SK-N-SH treated with all-trans-retinoic acid at 6 μM for 48 hours (cell line): ENCODE data around the gene BUB1B.
"Not testable (repeated sequence)": the region's sequence is repeated elsewhere in the genome, so short reads cannot be mapped to it uniquely, and the experiment has no call there.

Source experiments
- ATAC-seq: fragments of 200-7000 bp; cut with Tn5 transposase; 3 replicates; pipeline ENCODE4 v1.9.1; 2020; ENCODE audit warnings: mild to moderate bottlenecking, moderate library complexity
- ARNTL ChIP-seq: fragments of 450-650 bp; formaldehyde crosslinking; IDR thresholded peaks from 2 replicates; pipeline ENCODE4 v1.5.0; 2020; ENCODE audit warnings: low read depth, mild to moderate bottlenecking, moderate library complexity, borderline replicate concordance
- CSDC2 ChIP-seq: fragments of 250-450 bp; sonication (Bioruptor Pico); IDR thresholded peaks from 2 replicates; pipeline ENCODE4 v1.5.0; 2020; ENCODE audit warnings: mild to moderate bottlenecking, moderate library complexity
- GLIS3 ChIP-seq: fragments of 250-450 bp; sonication (Bioruptor Pico); IDR thresholded peaks from 2 replicates; pipeline ENCODE4 v1.5.0; 2020; ENCODE audit warnings: mild to moderate bottlenecking, moderate library complexity
- ISL1 ChIP-seq: fragments of 250-450 bp; sonication (Bioruptor Pico); IDR thresholded peaks from 2 replicates; pipeline ENCODE4 v2.1.2; 2022; ENCODE audit warnings: mild to moderate bottlenecking, moderate library complexity
- OSR1 ChIP-seq: fragments of 250-450 bp; sonication (Bioruptor Pico); IDR thresholded peaks from 2 replicates; pipeline ENCODE4 v1.8.0; 2022; ENCODE audit warnings: moderate library complexity, mild to moderate bottlenecking, inconsistent platforms
- PPARA ChIP-seq: fragments of 250-450 bp; sonication (Bioruptor Pico); IDR thresholded peaks from 2 replicates; pipeline ENCODE4 v1.5.0; 2020; ENCODE audit warnings: mild to moderate bottlenecking, borderline replicate concordance
- ZFP3 ChIP-seq: fragments of 250-450 bp; sonication (Bioruptor Pico); IDR thresholded peaks from 2 replicates; pipeline ENCODE4 v1.5.0; 2020; ENCODE audit warnings: mild to moderate bottlenecking, moderate library complexity
- ZFP30 ChIP-seq: fragments of 450-650 bp; formaldehyde crosslinking; IDR thresholded peaks from 2 replicates; pipeline ENCODE4 v1.5.0; 2022; ENCODE audit warnings: mild to moderate bottlenecking, moderate library complexity
- ZNF565 ChIP-seq: fragments of 450-650 bp; formaldehyde crosslinking; conservative IDR thresholded peaks from 2 replicates; pipeline ENCODE4 v1.5.0; 2020; ENCODE audit warnings: low read depth, mild to moderate bottlenecking, moderate library complexity
- ZNF8 ChIP-seq: fragments of 450-650 bp; formaldehyde crosslinking; IDR thresholded peaks from 2 replicates; pipeline ENCODE4 v1.5.0; 2020; ENCODE audit warnings: mild to moderate bottlenecking, moderate library complexity
- TF ChIP-seq, protein P1 (sequence below): fragments of 250-450 bp; sonication (Bioruptor Pico); IDR thresholded peaks from 2 replicates; pipeline ENCODE4 v1.5.0; 2020; ENCODE audit warnings: mild to moderate bottlenecking, moderate library complexity
- TF ChIP-seq, protein P2 (sequence below): fragments of 250-450 bp; sonication (Bioruptor Pico); IDR thresholded peaks from 2 replicates; pipeline ENCODE4 v1.8.0; 2020; ENCODE audit warnings: mild to moderate bottlenecking, moderate library complexity, borderline replicate concordance
- TF ChIP-seq, protein P3 (sequence below): fragments of 250-450 bp; sonication (Bioruptor Pico); IDR thresholded peaks from 2 replicates; pipeline ENCODE4 v1.5.1; 2021; ENCODE audit warnings: mild to moderate bottlenecking, moderate library complexity

Gene BUB1B, protein sequence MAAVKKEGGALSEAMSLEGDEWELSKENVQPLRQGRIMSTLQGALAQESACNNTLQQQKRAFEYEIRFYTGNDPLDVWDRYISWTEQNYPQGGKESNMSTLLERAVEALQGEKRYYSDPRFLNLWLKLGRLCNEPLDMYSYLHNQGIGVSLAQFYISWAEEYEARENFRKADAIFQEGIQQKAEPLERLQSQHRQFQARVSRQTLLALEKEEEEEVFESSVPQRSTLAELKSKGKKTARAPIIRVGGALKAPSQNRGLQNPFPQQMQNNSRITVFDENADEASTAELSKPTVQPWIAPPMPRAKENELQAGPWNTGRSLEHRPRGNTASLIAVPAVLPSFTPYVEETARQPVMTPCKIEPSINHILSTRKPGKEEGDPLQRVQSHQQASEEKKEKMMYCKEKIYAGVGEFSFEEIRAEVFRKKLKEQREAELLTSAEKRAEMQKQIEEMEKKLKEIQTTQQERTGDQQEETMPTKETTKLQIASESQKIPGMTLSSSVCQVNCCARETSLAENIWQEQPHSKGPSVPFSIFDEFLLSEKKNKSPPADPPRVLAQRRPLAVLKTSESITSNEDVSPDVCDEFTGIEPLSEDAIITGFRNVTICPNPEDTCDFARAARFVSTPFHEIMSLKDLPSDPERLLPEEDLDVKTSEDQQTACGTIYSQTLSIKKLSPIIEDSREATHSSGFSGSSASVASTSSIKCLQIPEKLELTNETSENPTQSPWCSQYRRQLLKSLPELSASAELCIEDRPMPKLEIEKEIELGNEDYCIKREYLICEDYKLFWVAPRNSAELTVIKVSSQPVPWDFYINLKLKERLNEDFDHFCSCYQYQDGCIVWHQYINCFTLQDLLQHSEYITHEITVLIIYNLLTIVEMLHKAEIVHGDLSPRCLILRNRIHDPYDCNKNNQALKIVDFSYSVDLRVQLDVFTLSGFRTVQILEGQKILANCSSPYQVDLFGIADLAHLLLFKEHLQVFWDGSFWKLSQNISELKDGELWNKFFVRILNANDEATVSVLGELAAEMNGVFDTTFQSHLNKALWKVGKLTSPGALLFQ

DNA sequence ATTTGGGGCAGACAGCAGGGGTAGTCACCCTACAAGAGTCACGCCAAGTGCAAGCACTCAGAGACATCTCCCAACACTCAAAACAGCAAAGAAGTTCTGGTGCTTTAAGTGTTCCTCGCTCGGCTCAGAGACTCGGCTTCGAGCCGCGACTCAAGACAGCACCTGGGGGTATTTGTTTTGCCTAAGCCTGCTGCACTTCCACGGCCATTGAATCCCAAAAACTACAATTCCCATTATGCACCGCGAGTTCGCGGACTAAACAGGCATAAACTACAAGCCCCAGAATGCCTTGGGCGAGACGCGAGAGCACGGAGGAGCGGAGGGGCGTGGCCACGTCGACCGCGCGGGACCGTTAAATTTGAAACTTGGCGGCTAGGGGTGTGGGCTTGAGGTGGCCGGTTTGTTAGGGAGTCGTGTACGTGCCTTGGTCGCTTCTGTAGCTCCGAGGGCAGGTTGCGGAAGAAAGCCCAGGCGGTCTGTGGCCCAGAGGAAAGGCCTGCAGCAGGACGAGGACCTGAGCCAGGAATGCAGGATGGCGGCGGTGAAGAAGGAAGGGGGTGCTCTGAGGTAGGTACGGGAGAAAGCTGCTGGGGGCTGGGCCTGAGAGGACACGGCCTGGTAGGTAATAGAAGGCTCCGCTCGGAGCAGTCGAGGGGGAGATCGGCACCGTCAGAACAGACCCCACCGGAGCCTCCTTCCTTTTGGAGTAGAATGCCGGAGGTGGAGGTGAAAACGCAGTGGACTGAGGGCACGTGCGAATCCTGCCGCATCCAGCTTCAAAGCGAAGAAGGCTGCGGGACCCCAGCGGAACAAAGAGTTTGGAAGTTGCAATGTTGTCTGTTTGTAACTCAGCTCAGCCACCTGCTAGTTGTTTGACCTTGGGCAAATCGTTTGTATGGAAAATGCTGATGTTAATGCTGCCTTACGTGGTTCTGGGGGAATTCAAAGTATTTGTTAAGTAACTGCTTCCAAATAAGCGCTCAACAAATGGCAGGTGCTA lies at the start of gene BUB1B:
Gene BUB1B (plus strand): TSS at position 381 of the 1,000 bp plus-strand sequence. CDS start 152 bp downstream, at position 533.
- ATAC-seq = peak; percentile 96
- TF ChIP-seq, protein P1, sequence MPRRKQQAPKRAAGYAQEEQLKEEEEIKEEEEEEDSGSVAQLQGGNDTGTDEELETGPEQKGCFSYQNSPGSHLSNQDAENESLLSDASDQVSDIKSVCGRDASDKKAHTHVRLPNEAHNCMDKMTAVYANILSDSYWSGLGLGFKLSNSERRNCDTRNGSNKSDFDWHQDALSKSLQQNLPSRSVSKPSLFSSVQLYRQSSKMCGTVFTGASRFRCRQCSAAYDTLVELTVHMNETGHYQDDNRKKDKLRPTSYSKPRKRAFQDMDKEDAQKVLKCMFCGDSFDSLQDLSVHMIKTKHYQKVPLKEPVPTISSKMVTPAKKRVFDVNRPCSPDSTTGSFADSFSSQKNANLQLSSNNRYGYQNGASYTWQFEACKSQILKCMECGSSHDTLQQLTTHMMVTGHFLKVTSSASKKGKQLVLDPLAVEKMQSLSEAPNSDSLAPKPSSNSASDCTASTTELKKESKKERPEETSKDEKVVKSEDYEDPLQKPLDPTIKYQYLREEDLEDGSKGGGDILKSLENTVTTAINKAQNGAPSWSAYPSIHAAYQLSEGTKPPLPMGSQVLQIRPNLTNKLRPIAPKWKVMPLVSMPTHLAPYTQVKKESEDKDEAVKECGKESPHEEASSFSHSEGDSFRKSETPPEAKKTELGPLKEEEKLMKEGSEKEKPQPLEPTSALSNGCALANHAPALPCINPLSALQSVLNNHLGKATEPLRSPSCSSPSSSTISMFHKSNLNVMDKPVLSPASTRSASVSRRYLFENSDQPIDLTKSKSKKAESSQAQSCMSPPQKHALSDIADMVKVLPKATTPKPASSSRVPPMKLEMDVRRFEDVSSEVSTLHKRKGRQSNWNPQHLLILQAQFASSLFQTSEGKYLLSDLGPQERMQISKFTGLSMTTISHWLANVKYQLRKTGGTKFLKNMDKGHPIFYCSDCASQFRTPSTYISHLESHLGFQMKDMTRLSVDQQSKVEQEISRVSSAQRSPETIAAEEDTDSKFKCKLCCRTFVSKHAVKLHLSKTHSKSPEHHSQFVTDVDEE (CRISPR knock-in tag) = 0 out of 2 replicates have a peak, but pooled peaks have one; percentile 13
- TF ChIP-seq ZFP30 = no peak
- TF ChIP-seq, all 23 proteins: peak for 1

DNA sequence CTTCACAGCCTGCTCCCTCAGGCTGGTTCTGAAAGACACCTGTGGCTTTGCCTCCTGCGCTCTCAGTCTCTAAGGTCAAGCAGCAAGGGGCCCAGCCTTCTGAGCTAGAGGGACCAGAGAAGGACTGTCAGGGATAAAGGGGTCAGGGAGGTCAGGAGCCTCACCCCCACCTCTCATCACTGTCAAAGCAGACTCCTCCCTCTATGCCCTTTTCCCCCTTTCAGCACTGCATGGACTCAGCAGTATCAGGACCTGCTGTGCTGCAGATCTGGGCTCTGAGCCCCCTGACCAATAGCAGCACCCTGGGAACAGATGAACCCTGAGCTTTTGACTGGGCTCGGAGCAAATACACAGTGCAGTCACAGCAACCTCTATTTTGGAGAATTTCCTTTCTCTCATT lies 49.0 kb upstream of the BUB1B start:
- no peak for ATAC-seq
- TF ChIP-seq, protein P2, sequence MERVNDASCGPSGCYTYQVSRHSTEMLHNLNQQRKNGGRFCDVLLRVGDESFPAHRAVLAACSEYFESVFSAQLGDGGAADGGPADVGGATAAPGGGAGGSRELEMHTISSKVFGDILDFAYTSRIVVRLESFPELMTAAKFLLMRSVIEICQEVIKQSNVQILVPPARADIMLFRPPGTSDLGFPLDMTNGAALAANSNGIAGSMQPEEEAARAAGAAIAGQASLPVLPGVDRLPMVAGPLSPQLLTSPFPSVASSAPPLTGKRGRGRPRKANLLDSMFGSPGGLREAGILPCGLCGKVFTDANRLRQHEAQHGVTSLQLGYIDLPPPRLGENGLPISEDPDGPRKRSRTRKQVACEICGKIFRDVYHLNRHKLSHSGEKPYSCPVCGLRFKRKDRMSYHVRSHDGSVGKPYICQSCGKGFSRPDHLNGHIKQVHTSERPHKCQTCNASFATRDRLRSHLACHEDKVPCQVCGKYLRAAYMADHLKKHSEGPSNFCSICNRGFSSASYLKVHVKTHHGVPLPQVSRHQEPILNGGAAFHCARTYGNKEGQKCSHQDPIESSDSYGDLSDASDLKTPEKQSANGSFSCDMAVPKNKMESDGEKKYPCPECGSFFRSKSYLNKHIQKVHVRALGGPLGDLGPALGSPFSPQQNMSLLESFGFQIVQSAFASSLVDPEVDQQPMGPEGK (CRISPR knock-in tag) = no peak
- no peak for TF ChIP-seq CSDC2
- TF ChIP-seq ZNF8 (CRISPR knock-in tag) = no peak

DNA sequence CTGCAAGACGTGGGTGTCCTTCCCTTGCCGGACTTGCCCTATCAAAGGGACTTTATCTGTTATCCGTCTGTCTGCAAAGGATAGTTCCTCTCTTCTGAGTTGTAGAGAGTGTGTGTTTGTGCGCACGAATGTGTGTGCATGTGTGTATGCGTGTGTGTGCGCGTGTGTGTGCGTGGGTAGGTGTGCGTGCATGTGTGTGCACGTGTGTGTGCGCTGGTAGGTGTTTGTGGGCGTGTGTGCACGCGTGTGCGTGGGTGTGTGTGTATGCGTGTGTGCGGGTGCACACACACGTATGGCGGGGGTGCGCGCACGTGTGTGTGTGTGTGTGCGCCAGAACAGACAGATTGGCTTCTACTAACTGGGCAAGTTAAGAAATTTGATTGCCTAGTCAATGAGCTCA lies 48.1 kb upstream of the BUB1B start:
- TF ChIP-seq ISL1 (CRISPR knock-in tag) = no peak
- TF ChIP-seq PPARA (CRISPR knock-in tag) = no peak
- TF ChIP-seq CSDC2 = no peak
- no peak for TF ChIP-seq ZNF565 (CRISPR knock-in tag)
- TF ChIP-seq OSR1 = no peak
- no peak for ATAC-seq

DNA sequence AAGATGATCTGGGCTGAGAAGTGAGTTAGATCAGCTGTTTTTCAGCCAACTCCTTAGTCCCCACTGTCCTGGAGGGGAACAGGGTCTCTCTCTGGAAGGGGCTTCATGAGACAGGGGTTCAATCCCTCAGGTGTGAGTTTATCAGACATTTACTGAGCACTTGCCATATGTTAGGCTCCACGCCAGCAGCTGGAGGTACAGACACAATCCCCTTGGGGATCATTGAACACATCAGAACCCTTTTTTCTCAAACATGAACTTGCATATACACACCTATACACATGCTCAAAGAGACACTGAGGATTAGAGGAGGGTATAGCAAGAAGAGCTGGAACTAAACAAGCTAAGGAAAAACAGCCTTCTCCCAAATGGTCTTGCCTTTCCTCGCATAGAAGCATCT lies 46.7 kb upstream of the BUB1B start:
- no peak for ATAC-seq
- TF ChIP-seq ZNF565 (CRISPR knock-in tag) (no peak), ARNTL (CRISPR knock-in tag) (no peak), ZFP3 (CRISPR knock-in tag) (no peak)
- TF ChIP-seq, protein P3, sequence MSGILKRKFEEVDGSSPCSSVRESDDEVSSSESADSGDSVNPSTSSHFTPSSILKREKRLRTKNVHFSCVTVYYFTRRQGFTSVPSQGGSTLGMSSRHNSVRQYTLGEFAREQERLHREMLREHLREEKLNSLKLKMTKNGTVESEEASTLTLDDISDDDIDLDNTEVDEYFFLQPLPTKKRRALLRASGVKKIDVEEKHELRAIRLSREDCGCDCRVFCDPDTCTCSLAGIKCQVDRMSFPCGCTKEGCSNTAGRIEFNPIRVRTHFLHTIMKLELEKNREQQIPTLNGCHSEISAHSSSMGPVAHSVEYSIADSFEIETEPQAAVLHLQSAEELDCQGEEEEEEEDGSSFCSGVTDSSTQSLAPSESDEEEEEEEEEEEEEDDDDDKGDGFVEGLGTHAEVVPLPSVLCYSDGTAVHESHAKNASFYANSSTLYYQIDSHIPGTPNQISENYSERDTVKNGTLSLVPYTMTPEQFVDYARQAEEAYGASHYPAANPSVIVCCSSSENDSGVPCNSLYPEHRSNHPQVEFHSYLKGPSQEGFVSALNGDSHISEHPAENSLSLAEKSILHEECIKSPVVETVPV (CRISPR knock-in tag) = no peak
- TF ChIP-seq, all 23 proteins: peak for 0

DNA sequence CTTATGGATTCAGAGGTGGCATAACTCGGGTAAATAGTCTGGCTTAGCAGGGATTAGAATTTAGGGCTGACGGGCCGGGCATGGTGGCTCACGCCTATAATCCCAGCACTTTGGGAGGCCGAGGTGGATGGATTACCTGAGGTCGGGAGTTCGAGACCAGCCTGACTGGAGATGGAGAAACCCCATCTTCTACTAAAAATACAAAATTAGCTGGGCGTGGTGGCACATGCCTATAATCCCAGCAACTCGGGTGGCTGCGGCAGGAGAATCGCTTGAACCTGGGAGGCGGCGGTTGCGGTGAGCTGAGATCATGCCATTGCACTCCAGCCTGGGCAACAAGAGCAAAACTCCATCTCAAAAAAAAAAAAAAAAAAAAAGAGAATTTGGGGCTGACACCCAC lies 45.8 kb upstream of the BUB1B start:
- ATAC-seq = not testable (repeated sequence)

DNA sequence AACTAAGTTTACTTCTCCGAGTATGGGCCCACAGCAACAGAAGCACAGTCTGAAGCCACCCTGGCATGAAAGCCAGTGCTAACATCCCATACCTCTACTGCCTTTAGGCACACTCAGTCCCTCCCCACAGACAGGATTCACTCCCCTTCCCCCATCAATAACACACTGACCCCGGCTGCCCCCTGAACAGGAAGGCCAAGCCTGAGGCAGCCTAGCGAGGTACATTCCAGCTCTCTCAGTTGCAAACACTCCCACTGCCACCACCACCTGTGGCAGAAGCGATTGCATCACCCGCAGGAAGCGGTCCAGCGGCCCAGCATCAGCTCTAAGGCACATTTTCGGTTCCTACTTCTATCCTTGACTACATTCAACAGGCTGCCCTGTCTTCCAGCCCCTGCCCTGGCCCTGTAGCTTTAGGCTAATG lies 45.2 kb upstream of the BUB1B start:
- ATAC-seq = no peak
- TF ChIP-seq, protein P2 (CRISPR knock-in tag) = no peak
- TF ChIP-seq ZFP3 (CRISPR knock-in tag) = no peak
- TF ChIP-seq CSDC2 = no peak
- TF ChIP-seq, protein P1 (CRISPR knock-in tag) = no peak
- TF ChIP-seq GLIS3 (CRISPR knock-in tag) = no peak
